Measurements from ENCODE around the gene TMEM147.

DNA sequence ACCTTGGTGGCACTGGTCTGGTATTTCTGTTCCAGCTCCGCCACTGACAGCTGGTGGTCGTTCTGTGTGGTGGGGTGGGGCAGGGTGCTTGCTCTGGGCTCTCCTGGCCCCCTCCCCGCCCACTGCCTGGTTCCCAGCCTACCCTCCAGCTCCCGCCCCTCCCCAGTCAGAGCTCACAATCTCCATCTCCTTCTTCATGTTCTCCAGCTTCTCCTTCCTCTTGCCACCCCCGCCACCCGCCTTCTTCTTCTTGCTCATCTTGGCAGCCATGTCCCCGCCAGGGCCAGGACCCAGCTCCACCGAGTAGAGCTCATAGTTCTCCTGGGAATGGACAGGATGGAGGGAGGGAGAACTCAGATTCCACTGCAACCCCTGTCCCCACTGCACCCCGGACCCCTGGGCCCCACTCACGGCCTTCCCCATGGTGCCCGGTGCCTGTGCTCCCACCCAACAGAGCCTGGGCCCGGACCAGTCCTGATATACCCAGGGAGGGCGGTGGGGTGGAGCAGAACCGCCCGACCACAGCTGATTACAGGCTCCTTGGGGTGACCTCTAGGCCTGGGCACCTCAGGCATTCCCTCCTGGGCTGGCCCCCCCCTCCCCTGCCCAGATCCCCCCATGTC, 17.9 kb downstream of the TMEM147 start, which contains the start of gene ATP4A:
- TF ChIP-seq CTCF (IDR thresholded peaks at IDR 0.05; ENCODE audit: insufficient read depth, low read length) = no peak
- TF ChIP-seq POLR2AphosphoS5 (IDR thresholded peaks at IDR 0.05; ENCODE audit: low read depth) = no peak
- no peak for TF ChIP-seq GABPA (IDR thresholded peaks at IDR 0.05; ENCODE audit: low read depth)

All from HL-60 (cell line).